GM10248 (cell line): Measurements from ENCODE around the gene ACO1.

Experiments used
- CTCF ChIA-PET: fragments of 300-600 bp; sonication (Branson Sonifier 250); formaldehyde crosslinking; extraction: SDS; loops from one replicate; lab custom pipeline; 2021; ENCODE audit warnings: antibody characterized with exemption; lab: Yijun Ruan, JAX
- POLR2A ChIA-PET: fragments of 350-650 bp; sonication (Branson Sonifier 250); formaldehyde crosslinking; extraction: SDS; loops from one replicate; lab custom pipeline; 2020; ENCODE audit warnings: antibody characterized with exemption; lab: Yijun Ruan, JAX
- DNase-seq: peaks from one replicate; pipeline ENCODE4 v3.0.0; 2012; ENCODE audit errors: extremely low spot score
- TF ChIP-seq, protein P1 (sequence below): IDR thresholded peaks from 2 replicates; pipeline ENCODE4 v1.5.1; 2012; ENCODE audit warnings: mild to moderate bottlenecking, low read depth; ENCODE audit errors: extremely low read depth, missing control alignments, control extremely low read depth

The ACO1 gene

DNA sequence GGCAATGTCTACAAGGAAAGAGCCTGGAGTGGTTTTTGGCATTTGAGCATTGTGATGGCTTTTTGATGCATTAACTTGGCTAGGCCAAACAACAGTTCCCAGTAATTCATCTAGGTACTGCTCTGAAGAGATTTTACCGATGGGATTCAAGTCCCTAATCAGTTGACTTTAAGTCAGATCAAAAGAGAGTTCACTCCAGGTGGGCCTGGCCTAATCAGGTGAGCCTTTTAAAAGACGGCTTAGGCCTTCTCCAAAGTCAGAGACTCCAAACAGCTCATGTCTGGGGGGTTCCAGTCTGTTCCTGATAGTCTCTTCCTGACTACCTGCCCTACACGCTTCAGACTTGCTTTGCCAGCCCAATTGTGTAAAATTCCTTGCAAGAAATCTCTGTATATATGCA is 87.9 kb downstream of the ACO1 start:
- ChIA-PET POLR2A (no interaction called here), CTCF (interaction anchor here (1.0 to 2.6 kb wide), 3 partner anchors 8 to 22 kb away, joined by 3 to 9 read pairs (median 4); no protein-coding TSS in a partner anchor)
- DNase-seq = no peak
- TF ChIP-seq, protein P1, sequence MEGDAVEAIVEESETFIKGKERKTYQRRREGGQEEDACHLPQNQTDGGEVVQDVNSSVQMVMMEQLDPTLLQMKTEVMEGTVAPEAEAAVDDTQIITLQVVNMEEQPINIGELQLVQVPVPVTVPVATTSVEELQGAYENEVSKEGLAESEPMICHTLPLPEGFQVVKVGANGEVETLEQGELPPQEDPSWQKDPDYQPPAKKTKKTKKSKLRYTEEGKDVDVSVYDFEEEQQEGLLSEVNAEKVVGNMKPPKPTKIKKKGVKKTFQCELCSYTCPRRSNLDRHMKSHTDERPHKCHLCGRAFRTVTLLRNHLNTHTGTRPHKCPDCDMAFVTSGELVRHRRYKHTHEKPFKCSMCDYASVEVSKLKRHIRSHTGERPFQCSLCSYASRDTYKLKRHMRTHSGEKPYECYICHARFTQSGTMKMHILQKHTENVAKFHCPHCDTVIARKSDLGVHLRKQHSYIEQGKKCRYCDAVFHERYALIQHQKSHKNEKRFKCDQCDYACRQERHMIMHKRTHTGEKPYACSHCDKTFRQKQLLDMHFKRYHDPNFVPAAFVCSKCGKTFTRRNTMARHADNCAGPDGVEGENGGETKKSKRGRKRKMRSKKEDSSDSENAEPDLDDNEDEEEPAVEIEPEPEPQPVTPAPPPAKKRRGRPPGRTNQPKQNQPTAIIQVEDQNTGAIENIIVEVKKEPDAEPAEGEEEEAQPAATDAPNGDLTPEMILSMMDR = no peak

DNA sequence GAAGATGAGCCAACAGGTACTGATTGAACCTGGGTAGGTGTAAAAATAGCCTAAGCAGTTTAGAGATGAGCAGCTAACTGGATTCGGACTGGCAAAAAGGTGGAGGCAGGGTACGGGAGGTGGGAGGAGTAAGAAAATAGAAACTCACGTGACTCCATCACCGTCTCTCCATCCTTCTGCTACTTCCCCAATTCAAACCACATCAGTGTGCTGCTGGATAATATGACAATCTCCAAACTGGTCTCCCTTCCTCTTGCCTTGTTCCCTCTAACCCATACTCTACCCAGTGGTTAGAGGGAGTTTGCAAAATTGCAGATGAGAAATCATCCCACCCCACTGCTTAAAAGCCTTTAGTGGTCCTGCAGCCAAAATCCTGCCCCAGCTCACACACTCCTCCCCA is 98.9 kb downstream of the ACO1 start:
- DNase-seq = no peak
- ChIA-PET POLR2A (no interaction called here), CTCF (interaction anchor here (0.8 to 2.2 kb wide), 4 partner anchors 8 to 96 kb away, joined by 3 to 5 read pairs (median 4); no protein-coding TSS in a partner anchor)
- TF ChIP-seq, protein P1 = no peak

GRCh38 chr9:32486839-32487562 is 102.6 kb downstream of the ACO1 start:
- ChIA-PET CTCF (interaction anchor here (1.3 kb wide), 1 partner anchor 108 kb away, joined by 3 read pairs; no protein-coding TSS in a partner anchor), POLR2A (no interaction called here)
- no peak for DNase-seq
- TF ChIP-seq, protein P1 = no peak

DNA sequence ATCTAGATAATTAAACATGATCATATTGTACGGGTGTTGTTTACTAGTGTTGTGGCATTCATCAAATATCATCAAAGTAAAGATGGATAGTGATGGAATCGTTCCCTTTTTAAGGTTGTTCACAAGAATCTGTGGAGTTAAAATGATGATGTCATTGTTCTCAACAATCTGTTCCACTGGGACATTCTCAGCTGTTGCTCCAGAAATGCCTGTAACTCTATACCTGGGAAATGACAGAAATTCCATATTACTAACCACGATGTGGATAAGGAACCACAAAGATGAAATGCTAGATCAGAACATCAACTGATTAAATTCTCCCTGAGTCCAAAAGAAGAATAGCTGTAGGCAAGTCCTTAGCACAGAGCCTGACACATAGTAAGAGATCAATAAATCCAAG is 103.5 kb downstream of the ACO1 start:
- POLR2A ChIA-PET = no interaction called here
- CTCF ChIA-PET = interaction anchor here (1.0 kb wide), 1 partner anchor 480 kb away, joined by 3 read pairs; no protein-coding TSS in a partner anchor
- TF ChIP-seq, protein P1 = no peak
- no peak for DNase-seq

DNA sequence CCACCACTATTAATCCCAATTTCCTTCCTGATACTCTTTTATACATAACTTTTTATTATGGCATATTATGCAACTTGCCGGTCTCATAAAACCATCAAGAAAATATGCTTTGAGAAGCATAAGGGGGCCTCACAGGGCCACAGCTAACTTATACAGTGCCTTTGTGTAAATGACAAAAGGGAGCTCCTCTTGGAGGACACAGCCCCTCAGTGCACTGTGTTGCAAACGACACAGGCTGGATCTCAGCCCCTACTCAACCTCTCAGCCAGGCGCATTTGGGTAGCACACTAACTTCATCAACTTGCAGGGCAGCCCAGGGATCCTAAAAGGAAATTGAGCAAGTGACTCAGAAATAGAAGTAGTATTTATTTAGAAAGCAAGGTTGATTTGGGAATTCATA is 106.2 kb downstream of the ACO1 start:
- no peak for DNase-seq
- POLR2A ChIA-PET = no interaction called here
- CTCF ChIA-PET = interaction anchor here (0.8 to 1.8 kb wide), 5 partner anchors 7 to 112 kb away, joined by 3 to 5 read pairs (median 4); no protein-coding TSS in a partner anchor

DNA sequence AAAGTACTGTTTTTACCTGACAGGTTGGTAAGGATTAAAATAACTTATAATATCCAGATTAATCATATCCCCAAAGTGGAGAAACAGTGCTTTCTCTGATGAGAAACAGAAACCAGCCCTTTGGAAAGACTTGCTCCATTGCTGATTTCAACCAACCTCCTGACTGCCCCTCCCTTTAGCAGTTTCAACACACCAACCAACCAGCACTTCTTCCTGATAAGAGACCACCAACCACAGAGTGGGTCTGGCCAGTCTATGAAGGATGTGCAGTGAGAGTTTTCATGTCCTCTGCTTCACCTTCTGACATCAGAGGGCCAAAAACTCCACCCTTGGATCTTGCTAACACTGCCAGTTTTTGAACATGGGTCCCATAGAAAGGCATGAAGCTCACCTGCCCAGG is 113.5 kb downstream of the ACO1 start:
- CTCF ChIA-PET = interaction anchor here (0.9 kb wide), 1 partner anchor 10 kb away, joined by 8 read pairs; no protein-coding TSS in a partner anchor
- no peak for DNase-seq
- POLR2A ChIA-PET = no interaction called here
- TF ChIP-seq, protein P1 = no peak

More for the DNA sequence above, 106.2 kb downstream of the ACO1 start:
- TF ChIP-seq, protein P1 = no peak
